Neural crest cell (in vitro differentiated cells): ENCODE data around the gene PARVB. TPM values are rescaled to one million over a fixed set of nuclear protein-coding genes. Genes with fewer than 3 reads are reported as not detected.

Source experiments
- DNase-seq: peaks from one replicate; pipeline ENCODE4 v3.0.0; 2021; ENCODE audit warnings: low read depth, mixed read lengths, low spot score
- H3K27ac Mint-ChIP-seq: one replicate; pipeline ENCODE4 v1.8.0; 2021; ENCODE audit warnings: mild to moderate bottlenecking, mixed read lengths; ENCODE audit not compliant: unreplicated experiment
- H3K27me3 Mint-ChIP-seq: 2 replicates; pipeline ENCODE4 v1.8.0; 2021; ENCODE audit warnings: low read depth, mild to moderate bottlenecking, mixed read lengths
- H3K36me3 Mint-ChIP-seq: 2 replicates; pipeline ENCODE4 v1.8.0; 2021; ENCODE audit warnings: low read depth, mild to moderate bottlenecking, mixed read lengths
- H3K4me1 Mint-ChIP-seq: 2 replicates; pipeline ENCODE4 v1.8.0; 2021; ENCODE audit warnings: mixed read lengths
- H3K4me3 Mint-ChIP-seq: one replicate; pipeline ENCODE4 v1.8.0; 2021; ENCODE audit warnings: mild to moderate bottlenecking, mixed read lengths
- H3K9me3 Mint-ChIP-seq: 2 replicates; pipeline ENCODE4 v1.8.0; 2021; ENCODE audit warnings: mixed read lengths
- total RNA-seq: library from RNA; stranded (reverse); gene quantifications from 2 replicates; pipeline ENCODE4 v1.2.1, GENCODE V29; 2021
- TF ChIP-seq, protein P1 (sequence below): fragments of 200-600 bp; sonication (generic); conservative IDR thresholded peaks from 2 replicates; pipeline ENCODE4 v1.5.0; 2021; ENCODE audit warnings: antibody characterized with exemption, mild to moderate bottlenecking

PARVB gene
- total RNA-seq, 1 donor from 2014 or later, result 21.8 TPM

- Mint-ChIP-seq H3K9me3 (no peaks in the 10 kb centered on the region), H3K36me3 (no peaks in the 10 kb centered on the region), H3K27me3 (no peaks in the 10 kb centered on the region), H3K4me1 (peaks cover 4% of the 10 kb centered on the region), H3K4me3 (no peak overlapping the region), H3K27ac (no peak overlapping the region)
- no peak for DNase-seq
- TF ChIP-seq, protein P1, sequence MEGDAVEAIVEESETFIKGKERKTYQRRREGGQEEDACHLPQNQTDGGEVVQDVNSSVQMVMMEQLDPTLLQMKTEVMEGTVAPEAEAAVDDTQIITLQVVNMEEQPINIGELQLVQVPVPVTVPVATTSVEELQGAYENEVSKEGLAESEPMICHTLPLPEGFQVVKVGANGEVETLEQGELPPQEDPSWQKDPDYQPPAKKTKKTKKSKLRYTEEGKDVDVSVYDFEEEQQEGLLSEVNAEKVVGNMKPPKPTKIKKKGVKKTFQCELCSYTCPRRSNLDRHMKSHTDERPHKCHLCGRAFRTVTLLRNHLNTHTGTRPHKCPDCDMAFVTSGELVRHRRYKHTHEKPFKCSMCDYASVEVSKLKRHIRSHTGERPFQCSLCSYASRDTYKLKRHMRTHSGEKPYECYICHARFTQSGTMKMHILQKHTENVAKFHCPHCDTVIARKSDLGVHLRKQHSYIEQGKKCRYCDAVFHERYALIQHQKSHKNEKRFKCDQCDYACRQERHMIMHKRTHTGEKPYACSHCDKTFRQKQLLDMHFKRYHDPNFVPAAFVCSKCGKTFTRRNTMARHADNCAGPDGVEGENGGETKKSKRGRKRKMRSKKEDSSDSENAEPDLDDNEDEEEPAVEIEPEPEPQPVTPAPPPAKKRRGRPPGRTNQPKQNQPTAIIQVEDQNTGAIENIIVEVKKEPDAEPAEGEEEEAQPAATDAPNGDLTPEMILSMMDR, result no peak
Measured at GRCh38 chr22:44187652-44188230, 163.6 kb downstream of the PARVB start.

- TF ChIP-seq, protein P1, result no peak
- no peaks in the 10 kb centered on the region for H3K36me3 Mint-ChIP-seq
- peaks cover 4% of the 10 kb centered on the region for H3K4me1 Mint-ChIP-seq
- no peak for DNase-seq
- H3K27me3 Mint-ChIP-seq, result no peaks in the 10 kb centered on the region
- H3K4me3 Mint-ChIP-seq, result no peak overlapping the region
- H3K9me3 Mint-ChIP-seq, result no peaks in the 10 kb centered on the region
- no peak overlapping the region for H3K27ac Mint-ChIP-seq
Measured at GRCh38 chr22:44188316-44188715, 164.2 kb downstream of the PARVB start.

- H3K27ac Mint-ChIP-seq, result no peak overlapping the region
- peaks cover 4% of the 10 kb centered on the region for H3K27me3 Mint-ChIP-seq
- H3K36me3 Mint-ChIP-seq, result no peaks in the 10 kb centered on the region
- H3K4me1 Mint-ChIP-seq, result peaks cover 4% of the 10 kb centered on the region
- no peaks in the 10 kb centered on the region for H3K9me3 Mint-ChIP-seq
- no peak for DNase-seq
- TF ChIP-seq, protein P1, result no peak
- H3K4me3 Mint-ChIP-seq, result no peak overlapping the region
Measured at GRCh38 chr22:44188986-44189630, 165.0 kb downstream of the PARVB start.

- TF ChIP-seq, protein P1, result no peak
- Mint-ChIP-seq H3K4me3 (no peak overlapping the region), H3K27ac (no peak overlapping the region), H3K9me3 (no peaks in the 10 kb centered on the region), H3K27me3 (peaks cover 12% of the 10 kb centered on the region), H3K4me1 (peaks cover 4% of the 10 kb centered on the region), H3K36me3 (no peaks in the 10 kb centered on the region)
- no peak for DNase-seq
Measured at GRCh38 chr22:44190381-44190976, 166.4 kb downstream of the PARVB start.

- Mint-ChIP-seq H3K4me3 (no peak overlapping the region), H3K27ac (no peak overlapping the region), H3K27me3 (peaks cover 12% of the 10 kb centered on the region), H3K4me1 (peaks cover 4% of the 10 kb centered on the region), H3K36me3 (no peaks in the 10 kb centered on the region), H3K9me3 (no peaks in the 10 kb centered on the region)
- TF ChIP-seq, protein P1, result no peak
- DNase-seq, result no peak
Measured at GRCh38 chr22:44191036-44191454, 166.9 kb downstream of the PARVB start.
